ENCODE measurements around the gene BCKDHA. TPM values are rescaled to one million over a fixed set of nuclear protein-coding genes. Genes with fewer than 3 reads are reported as not detected.

The BCKDHA gene
- total and polyA plus RNA-seq, 9 of the 15 experiments (the other 6 are each of a cell fraction or from before 2014, with no cell fraction given), result 4.5 to 52.5 (median 14.1) TPM

DNA sequence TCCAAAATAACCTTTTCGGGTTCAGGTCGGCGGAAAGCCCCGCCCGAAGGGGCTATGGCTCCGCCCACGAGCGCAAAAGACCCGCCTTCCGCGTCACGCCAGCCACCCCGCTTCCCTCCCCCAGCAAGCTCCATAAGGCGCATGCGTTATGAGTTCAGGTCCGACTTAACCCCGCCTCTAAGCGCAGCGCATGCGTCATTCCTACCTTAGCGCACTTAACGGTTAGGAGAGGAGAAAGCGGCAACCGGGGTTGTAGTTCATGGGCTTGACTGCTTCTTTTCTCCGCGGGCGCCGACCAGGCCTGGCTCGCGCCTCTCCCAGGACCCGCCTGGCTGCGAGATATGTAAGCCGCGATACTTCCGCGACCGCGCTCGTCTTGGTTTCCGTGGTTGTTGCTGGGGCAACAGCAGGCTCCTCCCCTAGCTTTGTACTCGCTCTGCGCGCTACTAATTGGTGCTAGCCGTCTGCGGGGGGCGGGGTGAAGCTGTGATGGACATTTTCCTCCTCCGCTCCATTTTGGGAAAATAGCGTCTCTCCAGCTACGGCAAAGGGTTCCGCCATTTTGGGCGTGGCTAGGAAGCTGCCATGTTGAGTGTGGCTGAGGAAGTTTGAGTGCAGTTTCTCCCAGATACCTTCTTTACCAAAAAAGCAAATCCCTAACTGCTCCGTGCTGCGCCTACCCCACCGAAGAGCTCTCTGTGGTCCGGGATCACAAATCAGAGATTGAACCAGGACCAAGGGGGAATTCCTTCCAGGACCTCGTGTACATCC, 33.7 kb upstream of the BCKDHA start, which contains the start of gene B9D2 (continued):
- TF ChIP-seq, protein P1, sequence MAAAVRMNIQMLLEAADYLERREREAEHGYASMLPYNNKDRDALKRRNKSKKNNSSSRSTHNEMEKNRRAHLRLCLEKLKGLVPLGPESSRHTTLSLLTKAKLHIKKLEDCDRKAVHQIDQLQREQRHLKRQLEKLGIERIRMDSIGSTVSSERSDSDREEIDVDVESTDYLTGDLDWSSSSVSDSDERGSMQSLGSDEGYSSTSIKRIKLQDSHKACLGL (CRISPR knock-in tag; IDR thresholded peaks at IDR 0.05; ENCODE audit: borderline replicate concordance, poor library complexity, severe bottlenecking), result no peak
- TF ChIP-seq ZZZ3 (IDR thresholded peaks at IDR 0.05), result no peak
- TF ChIP-seq COPS2 (conservative IDR thresholded peaks at IDR 0.05), result no peak
- peak; percentile 72; the same call in 1 of the 2 replicates for TF ChIP-seq ELF4 (CRISPR knock-in tag; IDR thresholded peaks at IDR 0.05)
- TF ChIP-seq, protein P2, sequence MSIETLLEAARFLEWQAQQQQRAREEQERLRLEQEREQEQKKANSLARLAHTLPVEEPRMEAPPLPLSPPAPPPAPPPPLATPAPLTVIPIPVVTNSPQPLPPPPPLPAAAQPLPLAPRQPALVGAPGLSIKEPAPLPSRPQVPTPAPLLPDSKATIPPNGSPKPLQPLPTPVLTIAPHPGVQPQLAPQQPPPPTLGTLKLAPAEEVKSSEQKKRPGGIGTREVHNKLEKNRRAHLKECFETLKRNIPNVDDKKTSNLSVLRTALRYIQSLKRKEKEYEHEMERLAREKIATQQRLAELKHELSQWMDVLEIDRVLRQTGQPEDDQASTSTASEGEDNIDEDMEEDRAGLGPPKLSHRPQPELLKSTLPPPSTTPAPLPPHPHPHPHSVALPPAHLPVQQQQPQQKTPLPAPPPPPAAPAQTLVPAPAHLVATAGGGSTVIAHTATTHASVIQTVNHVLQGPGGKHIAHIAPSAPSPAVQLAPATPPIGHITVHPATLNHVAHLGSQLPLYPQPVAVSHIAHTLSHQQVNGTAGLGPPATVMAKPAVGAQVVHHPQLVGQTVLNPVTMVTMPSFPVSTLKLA (conservative IDR thresholded peaks at IDR 0.05), result peak in 1 of 2 experiments; percentile 67; a peak in 1 of 4 replicates
- TF ChIP-seq HDAC8 (tag; IDR thresholded peaks at IDR 0.05), result no peak
- no peak for TF ChIP-seq ZEB2 (IDR thresholded peaks at IDR 0.05)

Data from K562 (cell line).